HepG2 (cell line): ENCODE data around the gene ITGA7. TPM values are rescaled to one million over a fixed set of nuclear protein-coding genes. Genes with fewer than 3 reads are reported as not detected.

ENCODE experiments used
- FOSL1 ChIP-seq: sonication (generic); formaldehyde crosslinking; IDR thresholded peaks from 2 replicates; pipeline ENCODE4 v1.9.0; 2021; ENCODE audit warnings: missing genetic modification reagents, borderline replicate concordance
- GPN1 ChIP-seq: sonication (generic); formaldehyde crosslinking; IDR thresholded peaks from 2 replicates; pipeline ENCODE4 v1.5.1; 2020; ENCODE audit warnings: missing genetic modification reagents, borderline replicate concordance
- HCFC1 ChIP-seq: fragments of 150-350 bp; IDR thresholded peaks from 2 replicates; pipeline ENCODE4 v1.6.1; 2014; ENCODE audit warnings: low read depth, low read length
- HNRNPL ChIP-seq: fragments of 200-400 bp; formaldehyde crosslinking; IDR thresholded peaks from 2 replicates; pipeline ENCODE4 v1.6.1; 2017; ENCODE audit warnings: mild to moderate bottlenecking, low read depth, low read length
- ISX ChIP-seq: sonication (generic); formaldehyde crosslinking; conservative IDR thresholded peaks from 2 replicates; pipeline ENCODE4 v1.5.0; 2020; ENCODE audit warnings: missing genetic modification reagents
- KLF9 ChIP-seq: IDR thresholded peaks from 2 replicates; pipeline ENCODE4 v1.6.1; 2016; ENCODE audit warnings: low read depth
- MYC ChIP-seq: sonication (generic); formaldehyde crosslinking; IDR thresholded peaks from 2 replicates; pipeline ENCODE4 v1.9.0; 2021; ENCODE audit warnings: missing genetic modification reagents, borderline replicate concordance
- NRL ChIP-seq: sonication (generic); formaldehyde crosslinking; IDR thresholded peaks from 2 replicates; pipeline ENCODE4 v1.5.0; 2020; ENCODE audit warnings: missing genetic modification reagents, mild to moderate bottlenecking, moderate library complexity, borderline replicate concordance
- PCBP2 ChIP-seq: fragments of 200-400 bp; formaldehyde crosslinking; optimal IDR thresholded peaks from 2 replicates; pipeline ENCODE3; 2018; ENCODE audit warnings: low read length, low read depth; ENCODE audit not compliant: poor library complexity, severe bottlenecking
- REL ChIP-seq: sonication (generic); formaldehyde crosslinking; conservative IDR thresholded peaks from 2 replicates; pipeline ENCODE4 v1.8.0; 2022; ENCODE audit warnings: mild to moderate bottlenecking, missing genetic modification reagents, moderate library complexity
- SRY ChIP-seq: sonication (generic); formaldehyde crosslinking; IDR thresholded peaks from 2 replicates; pipeline ENCODE4 v1.8.0; 2022; ENCODE audit warnings: mild to moderate bottlenecking, missing genetic modification reagents
- TAF1 ChIP-seq: sonication (generic); formaldehyde crosslinking; IDR thresholded peaks from 2 replicates; pipeline ENCODE4 v1.4.0; 2020; ENCODE audit warnings: missing genetic modification reagents
- THAP9 ChIP-seq: sonication (generic); formaldehyde crosslinking; IDR thresholded peaks from 2 replicates; pipeline ENCODE4; 2020; ENCODE audit warnings: missing genetic modification reagents, mild to moderate bottlenecking, borderline replicate concordance
- ZBTB7B ChIP-seq: sonication (generic); formaldehyde crosslinking; IDR thresholded peaks from 2 replicates; pipeline ENCODE4 v1.4.0; 2020; ENCODE audit warnings: missing genetic modification reagents
- ZKSCAN8 ChIP-seq: IDR thresholded peaks from 2 replicates; pipeline ENCODE4 v1.6.1; 2016; ENCODE audit warnings: borderline replicate concordance, missing genetic modification reagents, missing compliant biosample characterization
- ZNF232 ChIP-seq: sonication (generic); formaldehyde crosslinking; IDR thresholded peaks from 2 replicates; pipeline ENCODE4 v1.4.0; 2020; ENCODE audit warnings: missing genetic modification reagents, borderline replicate concordance
- ZNF292 ChIP-seq: sonication (generic); formaldehyde crosslinking; IDR thresholded peaks from 2 replicates; pipeline ENCODE4 v1.8.1; 2022; ENCODE audit warnings: mild to moderate bottlenecking, low read depth, missing genetic modification reagents, borderline replicate concordance
- ZNF382 ChIP-seq: sonication (generic); formaldehyde crosslinking; IDR thresholded peaks from 2 replicates; pipeline ENCODE4 v1.5.0; 2020; ENCODE audit warnings: missing genetic modification reagents, mild to moderate bottlenecking, borderline replicate concordance
- ZNF674 ChIP-seq: sonication (generic); formaldehyde crosslinking; IDR thresholded peaks from 2 replicates; pipeline ENCODE4 v1.5.0; 2020; ENCODE audit warnings: low read depth, mild to moderate bottlenecking, missing genetic modification reagents
- ZNF772 ChIP-seq: sonication (generic); formaldehyde crosslinking; IDR thresholded peaks from 2 replicates; pipeline ENCODE4 v1.5.0; 2020; ENCODE audit warnings: mild to moderate bottlenecking, missing genetic modification reagents
- ZNF790 ChIP-seq: sonication (generic); formaldehyde crosslinking; IDR thresholded peaks from 2 replicates; pipeline ENCODE4 v1.8.0; 2022; ENCODE audit warnings: missing genetic modification reagents, mild to moderate bottlenecking, borderline replicate concordance
- ZSCAN25 ChIP-seq: sonication (generic); formaldehyde crosslinking; IDR thresholded peaks from 2 replicates; pipeline ENCODE4 v1.8.0; 2022; ENCODE audit warnings: mild to moderate bottlenecking, missing genetic modification reagents
- polyA plus RNA-seq, 8 experiments: library from polyadenylated mRNA; depleted of rRNA in 3 of 8; stranded (reverse) in 7 of 8; unstranded in 1 of 8; fragments of >200 nt; fragmentation: Illumina TruSeq in 4 of 8; extraction: Trizol in 4 of 8; gene quantifications; 2 replicates each; pipeline versions ENCODE4 v1.2.1 to v1.2.3, GENCODE V29; 2011 to 2016; ENCODE audit warnings: low read depth in 4 of 8, missing spikeins in 1 of 8, mixed read lengths in 1 of 8; ENCODE audit not compliant: insufficient read depth in 1 of 8
- total RNA-seq, 5 experiments: library from RNA; depleted of rRNA; stranded (reverse); fragments of >200 nt; fragmentation: Illumina TruSeq; extraction: Trizol; gene quantifications; 2 replicates each; pipeline ENCODE4 v1.2.3, GENCODE V29; 2016; ENCODE audit warnings: low read depth in 1 of 5
- TF ChIP-seq, protein P1 (sequence below): sonication (generic); formaldehyde crosslinking; IDR thresholded peaks from 2 replicates; pipeline ENCODE4 v1.4.0; 2020; ENCODE audit warnings: low read depth, mild to moderate bottlenecking, missing genetic modification reagents
- TF ChIP-seq, protein P2 (sequence below): sonication (generic); formaldehyde crosslinking; IDR thresholded peaks from 2 replicates; pipeline ENCODE4 v1.4.0; 2020; ENCODE audit warnings: missing genetic modification reagents, borderline replicate concordance

Gene ITGA7
- total and polyA plus RNA-seq, 2 of the 13 experiments (the other 11 are each of a cell fraction or from before 2014, with no cell fraction given): 0.65 to 0.75 TPM

DNA sequence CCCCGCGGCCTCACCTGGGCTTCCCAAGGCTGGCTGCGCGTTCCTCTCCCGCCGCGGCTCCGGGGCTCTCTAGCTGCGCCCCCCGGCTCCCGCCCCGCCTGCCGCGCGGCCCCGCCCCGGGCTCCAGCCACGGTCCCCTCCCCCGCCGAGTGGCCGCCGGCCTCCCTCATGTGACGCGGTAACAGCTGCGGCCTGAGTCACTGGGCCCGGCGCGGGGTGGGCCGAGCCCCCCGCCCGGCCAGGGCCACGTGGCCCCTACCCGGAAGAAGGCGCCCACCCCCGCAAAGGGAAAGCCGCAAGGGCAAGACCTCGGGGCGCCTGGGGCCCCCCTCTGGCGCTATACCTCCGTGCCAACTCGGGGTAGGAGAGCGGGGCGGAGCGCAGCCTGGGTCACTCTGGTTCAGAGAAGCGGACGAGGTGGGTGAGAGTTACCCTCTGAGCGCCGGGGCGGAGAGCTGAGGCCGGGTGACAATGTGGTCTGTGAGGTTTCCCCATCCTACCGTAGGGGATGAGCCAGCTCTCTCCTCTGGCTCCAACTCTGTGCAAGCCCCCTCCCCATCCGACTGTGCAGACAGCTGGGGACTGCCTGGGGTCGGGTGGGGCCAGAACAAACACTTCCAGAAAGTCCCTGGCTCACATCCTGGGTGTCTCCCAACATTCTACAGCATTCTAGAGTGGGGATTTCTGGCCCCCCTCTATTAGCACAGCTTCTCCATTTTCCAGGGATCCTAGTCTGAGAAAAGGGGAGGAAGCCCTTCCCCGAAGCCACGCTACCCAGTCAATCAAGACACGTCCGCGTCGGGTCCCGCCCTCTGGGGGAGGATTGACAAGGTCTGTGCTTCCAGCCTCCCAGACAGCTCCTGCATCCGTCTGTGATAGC, 21.5 kb upstream of the ITGA7 start, which contains the start of gene CD63 (continued):
- no peak for TF ChIP-seq THAP9 (CRISPR knock-in tag)
- no peak for TF ChIP-seq ZNF674 (CRISPR knock-in tag)
- TF ChIP-seq ISX: no peak
- TF ChIP-seq REL (CRISPR knock-in tag): peak; percentile 67; the same call in 1 of the 2 replicates
- no peak for TF ChIP-seq PCBP2
- TF ChIP-seq, protein P1, sequence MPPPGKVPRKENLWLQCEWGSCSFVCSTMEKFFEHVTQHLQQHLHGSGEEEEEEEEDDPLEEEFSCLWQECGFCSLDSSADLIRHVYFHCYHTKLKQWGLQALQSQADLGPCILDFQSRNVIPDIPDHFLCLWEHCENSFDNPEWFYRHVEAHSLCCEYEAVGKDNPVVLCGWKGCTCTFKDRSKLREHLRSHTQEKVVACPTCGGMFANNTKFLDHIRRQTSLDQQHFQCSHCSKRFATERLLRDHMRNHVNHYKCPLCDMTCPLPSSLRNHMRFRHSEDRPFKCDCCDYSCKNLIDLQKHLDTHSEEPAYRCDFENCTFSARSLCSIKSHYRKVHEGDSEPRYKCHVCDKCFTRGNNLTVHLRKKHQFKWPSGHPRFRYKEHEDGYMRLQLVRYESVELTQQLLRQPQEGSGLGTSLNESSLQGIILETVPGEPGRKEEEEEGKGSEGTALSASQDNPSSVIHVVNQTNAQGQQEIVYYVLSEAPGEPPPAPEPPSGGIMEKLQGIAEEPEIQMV: peak; percentile 61; the same call in 1 of the 2 replicates
- no peak for TF ChIP-seq HCFC1
- TF ChIP-seq ZNF292 (CRISPR knock-in tag): no peak
- peak; percentile 46; the same call in 1 of the 2 replicates for TF ChIP-seq ZSCAN25
- no peak for TF ChIP-seq ZNF382 (CRISPR knock-in tag)
- 0 out of 2 replicates have a peak, but pooled peaks have one; percentile 22 for TF ChIP-seq SRY (CRISPR knock-in tag)
- TF ChIP-seq GPN1: no peak
- TF ChIP-seq ZNF232 (CRISPR knock-in tag): no peak
- peak; percentile 84 for TF ChIP-seq HNRNPL
- TF ChIP-seq ZKSCAN8 (CRISPR knock-in tag): no peak
- TF ChIP-seq ZNF772 (CRISPR knock-in tag): peak; percentile 61; the same call in 1 of the 2 replicates
- peak; percentile 94 for TF ChIP-seq MYC (CRISPR knock-in tag)
- no peak for TF ChIP-seq KLF9 (CRISPR knock-in tag)
- TF ChIP-seq, protein P2, sequence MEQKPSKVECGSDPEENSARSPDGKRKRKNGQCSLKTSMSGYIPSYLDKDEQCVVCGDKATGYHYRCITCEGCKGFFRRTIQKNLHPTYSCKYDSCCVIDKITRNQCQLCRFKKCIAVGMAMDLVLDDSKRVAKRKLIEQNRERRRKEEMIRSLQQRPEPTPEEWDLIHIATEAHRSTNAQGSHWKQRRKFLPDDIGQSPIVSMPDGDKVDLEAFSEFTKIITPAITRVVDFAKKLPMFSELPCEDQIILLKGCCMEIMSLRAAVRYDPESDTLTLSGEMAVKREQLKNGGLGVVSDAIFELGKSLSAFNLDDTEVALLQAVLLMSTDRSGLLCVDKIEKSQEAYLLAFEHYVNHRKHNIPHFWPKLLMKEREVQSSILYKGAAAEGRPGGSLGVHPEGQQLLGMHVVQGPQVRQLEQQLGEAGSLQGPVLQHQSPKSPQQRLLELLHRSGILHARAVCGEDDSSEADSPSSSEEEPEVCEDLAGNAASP (CRISPR knock-in tag): 0 out of 2 replicates have a peak, but pooled peaks have one; percentile 18
- no peak for TF ChIP-seq ZBTB7B (CRISPR knock-in tag)
- peak; percentile 42 for TF ChIP-seq TAF1 (CRISPR knock-in tag)
- TF ChIP-seq ZNF790: peak; percentile 34; the same call in 1 of the 2 replicates
- TF ChIP-seq FOSL1 (CRISPR knock-in tag): no peak; the same call in 1 of the 2 replicates
- TF ChIP-seq NRL: 0 out of 2 replicates have a peak, but pooled peaks have one; percentile 54
